ENCODE measurements around the gene PSIP1.
"Not testable (repeated sequence)": the region's sequence is repeated elsewhere in the genome, so short reads cannot be mapped to it uniquely, and the experiment has no call there.

Gene PSIP1

DNA sequence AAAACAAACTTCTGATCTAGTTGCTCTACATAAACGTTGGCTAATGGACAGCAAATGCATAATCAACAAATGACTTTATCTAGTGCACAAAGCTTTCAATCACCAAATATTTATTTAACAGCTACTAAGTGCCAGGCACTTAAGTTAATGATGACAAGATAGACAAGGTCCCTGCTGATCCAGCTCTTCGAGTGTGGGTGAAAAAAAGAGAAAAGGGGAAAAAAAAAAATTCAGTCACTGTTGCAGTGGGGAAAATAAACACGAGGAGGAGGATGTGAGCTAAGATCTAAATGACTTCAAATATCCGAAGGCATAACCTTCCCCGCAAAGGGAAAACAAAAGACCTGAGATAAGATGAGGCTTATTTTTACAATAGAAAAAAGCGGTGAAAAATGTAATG lies 9.6 kb downstream of the PSIP1 start:
- DNase-seq = no peak

DNA sequence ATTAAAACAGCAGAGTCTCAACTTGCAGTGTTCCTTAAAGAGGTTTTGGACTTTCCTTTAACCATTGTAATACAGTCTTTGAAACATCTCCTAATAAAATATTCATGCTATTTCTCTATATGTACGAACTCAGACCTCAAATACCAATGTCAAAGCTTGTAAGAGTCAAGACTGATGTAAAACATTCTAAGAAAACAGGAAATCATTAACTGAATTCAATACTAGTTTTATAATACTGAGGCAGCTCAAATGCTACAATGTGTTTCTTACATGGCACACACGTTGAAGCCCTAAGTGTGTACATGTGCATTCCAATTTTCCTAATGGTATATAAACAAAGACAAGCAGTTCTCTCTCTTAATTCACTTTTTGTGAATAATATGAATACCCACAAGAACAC lies 11.6 kb downstream of the PSIP1 start:
- no peak for DNase-seq

DNA sequence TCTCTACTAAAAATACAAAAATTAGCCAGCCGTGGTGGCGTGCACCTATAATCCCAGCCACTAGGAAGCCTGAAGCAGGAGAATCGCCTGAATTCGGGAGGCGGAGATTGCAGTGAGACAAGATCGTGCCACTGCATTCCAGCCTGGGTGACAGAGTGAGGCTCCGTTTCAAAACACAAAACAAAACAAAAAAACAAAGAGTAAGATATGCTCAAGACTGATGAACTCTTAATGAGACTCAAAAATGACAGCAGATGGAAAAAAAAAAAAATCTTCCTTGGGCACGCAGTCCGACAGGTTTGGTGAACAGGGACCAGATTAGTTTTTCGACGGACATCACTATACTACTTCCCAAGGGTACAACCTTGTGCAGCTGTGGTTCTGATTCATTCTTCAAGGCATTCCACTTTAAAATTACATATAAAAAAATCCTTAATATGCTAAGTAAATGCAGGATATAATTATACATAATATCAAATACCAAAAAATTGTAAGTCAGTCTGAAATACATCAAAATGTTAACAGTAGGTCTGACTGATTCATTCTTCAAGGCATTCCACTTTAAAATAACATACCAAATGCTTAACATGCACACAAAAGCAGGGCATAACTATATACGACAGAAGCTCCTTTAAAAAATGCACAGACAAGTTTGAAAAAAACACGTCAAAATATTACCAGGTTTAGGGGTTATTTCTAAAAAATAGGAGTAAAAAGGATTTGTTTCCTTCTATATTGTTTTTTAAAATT lies 12.3 kb downstream of the PSIP1 start:
- no peak for DNase-seq

DNA sequence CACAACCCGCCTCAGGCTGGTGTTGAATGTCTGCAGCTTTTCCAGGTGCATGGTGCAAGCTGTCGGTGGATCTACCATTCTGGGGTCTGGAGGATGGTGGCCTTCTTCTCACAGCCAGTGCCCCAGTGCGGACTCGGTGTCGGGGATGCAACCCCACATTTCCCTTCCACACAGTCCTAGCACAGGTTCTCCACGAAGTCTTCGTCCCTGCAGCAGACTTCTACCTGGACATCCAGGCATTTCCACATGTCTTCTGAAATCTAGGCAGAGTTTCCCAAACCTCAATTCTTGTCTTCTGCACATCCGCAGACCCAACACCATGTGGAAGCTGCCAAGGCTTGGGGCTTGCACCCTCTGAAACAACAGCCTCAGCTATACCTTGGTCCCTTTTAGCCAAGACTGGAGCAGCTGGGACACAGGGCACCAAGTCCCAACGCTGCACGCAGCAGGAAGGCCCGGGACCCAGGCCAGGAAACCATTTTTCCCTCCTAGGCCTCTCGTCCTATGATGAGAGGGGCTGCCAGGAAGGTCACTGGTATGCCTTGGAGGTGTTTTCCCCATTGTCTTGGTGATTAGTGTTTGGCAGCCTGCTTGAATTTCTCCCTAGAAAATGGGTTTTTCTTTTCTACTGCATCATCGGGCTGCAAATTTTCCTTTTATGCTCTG lies 18.2 kb downstream of the PSIP1 start:
- DNase-seq = no peak

DNA sequence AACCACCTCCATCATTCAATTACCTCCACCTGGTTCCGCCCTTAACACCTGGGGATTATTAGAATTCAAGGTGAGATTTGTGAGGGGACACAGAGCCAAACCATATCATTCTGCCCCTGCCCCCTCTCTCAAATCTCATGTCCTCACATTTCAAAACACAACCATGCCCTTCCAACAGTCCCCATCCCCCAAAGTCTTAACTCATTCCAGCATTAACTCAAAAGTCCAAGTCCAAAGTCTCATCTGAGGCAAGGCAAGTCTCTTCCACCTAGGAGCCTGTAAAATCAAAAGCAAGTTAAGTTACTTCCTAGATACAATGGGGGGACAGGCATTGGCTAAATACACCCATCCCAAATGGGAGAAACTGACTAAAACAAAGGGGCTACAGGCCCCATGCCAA lies 18.8 kb downstream of the PSIP1 start:
- DNase-seq = no peak

DNA sequence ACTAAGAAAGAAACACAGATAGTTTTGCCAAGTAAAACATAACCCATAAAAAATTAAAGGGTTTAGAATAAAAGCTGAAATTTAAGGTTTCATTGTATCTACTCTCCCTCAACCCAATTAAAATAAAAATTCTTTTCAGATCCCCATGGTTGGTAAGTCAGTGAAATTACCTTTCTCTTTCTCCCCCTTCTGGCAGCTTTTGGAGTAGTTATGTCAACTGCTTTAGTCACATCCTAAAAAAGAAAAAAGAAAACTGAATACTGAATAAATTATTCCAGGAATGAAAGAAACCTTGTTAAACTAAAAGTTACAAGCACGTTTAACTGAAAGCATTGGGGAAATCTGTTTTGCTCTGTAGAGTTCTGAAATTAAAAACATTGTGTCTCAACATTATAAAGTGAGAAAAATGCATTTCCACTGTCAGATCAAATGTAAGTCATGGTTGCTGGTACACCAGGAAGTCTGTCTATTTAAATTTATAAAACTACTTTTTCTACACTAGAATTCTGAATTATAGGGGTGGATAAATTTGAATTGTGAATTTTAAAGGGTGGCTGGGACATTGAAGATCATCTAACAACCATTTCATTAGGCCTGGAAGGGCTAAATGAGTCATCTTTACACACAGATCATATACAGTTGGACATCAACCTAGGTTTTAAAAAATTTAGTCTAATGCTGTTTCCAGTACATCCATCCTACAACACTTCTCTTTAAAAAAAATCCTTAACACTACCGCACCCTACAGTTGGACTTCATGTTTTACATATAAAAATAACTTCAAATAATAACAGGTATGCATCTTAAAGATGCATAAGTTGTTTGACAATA lies 24.7 kb downstream of the PSIP1 start:
- no peak for DNase-seq

DNA sequence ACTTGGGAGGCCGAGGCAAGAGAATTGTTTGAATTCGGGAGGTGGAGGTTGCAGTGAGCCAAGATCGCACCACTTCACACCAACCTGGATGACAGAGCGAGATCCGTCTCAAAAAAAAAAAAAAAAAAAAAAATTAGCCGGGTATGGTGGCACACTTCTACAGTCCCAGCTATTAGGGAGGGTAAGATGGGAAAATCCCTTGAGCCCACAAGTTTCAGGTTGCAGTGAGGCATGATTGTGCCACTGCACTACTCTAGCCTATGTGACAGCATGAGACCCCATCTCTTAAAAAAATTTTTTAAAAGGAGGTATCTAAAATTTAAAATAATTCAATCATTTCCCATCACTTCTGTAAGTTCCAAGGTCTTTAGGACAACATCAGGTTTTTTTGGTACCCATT lies 26.0 kb downstream of the PSIP1 start:
- DNase-seq = no peak

DNA sequence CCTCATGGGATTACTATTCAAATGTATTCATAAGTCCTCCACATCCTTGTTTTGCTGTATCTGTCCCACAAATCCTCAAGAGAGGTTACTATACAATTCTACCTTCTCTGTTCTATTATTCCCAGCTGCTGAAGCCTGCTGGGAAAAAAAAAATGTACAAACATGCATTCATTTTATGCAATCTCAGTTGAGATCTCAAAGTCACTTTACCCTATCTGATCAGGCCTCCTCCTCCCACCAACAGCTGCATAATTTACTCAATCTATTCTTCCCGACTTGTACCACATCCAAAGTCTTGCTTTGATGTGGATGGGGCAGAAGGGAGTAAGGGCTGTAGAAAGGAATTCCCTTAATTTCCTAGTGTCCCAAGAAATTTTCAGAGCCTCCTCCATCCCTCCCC lies 28.6 kb downstream of the PSIP1 start:
- DNase-seq = no peak

DNA sequence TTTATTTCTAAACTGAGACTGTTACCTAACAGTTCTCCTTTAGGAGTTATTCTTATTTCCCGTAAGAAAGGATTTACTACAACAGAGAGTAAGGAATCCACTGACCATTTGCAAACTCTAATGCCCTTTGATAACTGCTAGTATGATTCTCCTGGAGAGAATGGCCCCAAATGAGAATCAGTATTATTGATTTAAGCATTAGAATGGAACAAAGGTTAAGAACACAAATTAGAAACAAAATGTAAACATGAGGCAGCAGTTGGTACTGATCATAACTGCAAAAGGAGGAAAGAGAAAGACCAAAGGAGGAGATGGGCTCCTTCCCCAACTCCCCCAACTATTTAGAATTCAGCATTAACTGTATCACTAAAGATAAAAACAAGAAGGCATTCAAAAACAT lies 30.7 kb downstream of the PSIP1 start:
- DNase-seq = no peak

DNA sequence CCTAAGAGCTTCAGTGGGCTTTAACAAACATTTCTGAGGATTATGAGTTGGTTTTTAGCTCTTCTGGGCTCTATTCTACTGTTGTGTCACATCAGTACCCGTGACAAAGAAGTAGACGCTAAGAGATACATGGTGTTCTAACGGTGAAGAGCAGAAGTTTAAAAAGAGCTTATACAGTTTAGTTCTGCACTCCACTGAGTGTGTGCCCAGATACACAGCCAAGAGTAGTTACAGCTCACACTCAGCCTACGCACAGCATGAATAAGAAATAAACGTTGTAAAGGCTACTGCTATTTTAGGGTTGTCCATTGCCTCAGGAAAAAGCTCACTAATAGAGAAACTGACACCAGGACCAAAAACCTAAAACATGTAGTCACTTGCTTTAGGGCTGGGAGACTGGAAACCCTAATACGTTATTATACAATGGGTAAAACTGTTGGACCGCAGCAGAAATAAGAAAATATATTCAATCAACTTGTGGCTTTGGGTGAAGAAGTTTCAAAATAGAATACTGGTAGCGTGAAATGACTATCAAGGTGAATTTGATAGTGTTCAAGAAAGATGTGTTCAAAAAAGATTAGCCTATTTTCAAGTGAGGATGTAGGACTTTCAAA lies 34.7 kb downstream of the PSIP1 start:
- DNase-seq = no peak

DNA sequence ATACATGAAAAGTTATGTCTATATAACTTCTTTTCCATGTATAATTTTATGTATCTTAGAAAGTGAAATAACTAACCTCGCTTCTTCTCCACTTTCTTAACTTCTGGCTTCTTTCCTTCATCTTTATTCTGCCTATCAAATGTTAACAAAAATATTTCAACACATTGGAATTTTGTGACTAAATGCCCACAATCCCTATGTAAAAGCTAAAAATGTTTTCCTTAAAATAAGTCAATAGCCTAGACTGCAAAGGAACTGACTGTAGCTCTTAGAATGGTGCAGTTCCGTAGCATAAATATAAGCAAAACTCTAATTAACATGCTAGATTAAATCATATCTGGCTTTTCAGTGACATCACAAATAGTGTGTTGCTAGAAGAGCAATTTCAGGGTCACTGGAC lies 40.9 kb downstream of the PSIP1 start:
- DNase-seq = no peak

DNA sequence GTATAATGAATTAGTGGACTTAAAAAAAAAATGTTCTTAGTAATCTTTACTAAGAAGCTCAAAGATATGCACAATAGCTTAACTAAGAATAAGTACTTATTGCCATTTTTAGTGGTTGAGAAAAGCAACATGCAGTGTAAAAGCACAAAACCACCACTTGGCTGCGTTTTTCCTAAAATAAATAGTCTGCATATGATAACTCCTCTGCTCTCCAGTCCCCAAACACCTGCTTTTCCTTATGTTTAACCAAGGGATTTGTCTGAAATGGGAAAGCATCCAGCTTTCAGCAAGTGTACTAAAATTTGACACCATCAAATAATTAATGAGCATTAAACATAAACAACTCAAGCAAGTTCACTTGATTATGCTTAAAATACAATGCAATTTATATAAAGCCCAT lies 41.4 kb downstream of the PSIP1 start:
- no peak for DNase-seq

DNA sequence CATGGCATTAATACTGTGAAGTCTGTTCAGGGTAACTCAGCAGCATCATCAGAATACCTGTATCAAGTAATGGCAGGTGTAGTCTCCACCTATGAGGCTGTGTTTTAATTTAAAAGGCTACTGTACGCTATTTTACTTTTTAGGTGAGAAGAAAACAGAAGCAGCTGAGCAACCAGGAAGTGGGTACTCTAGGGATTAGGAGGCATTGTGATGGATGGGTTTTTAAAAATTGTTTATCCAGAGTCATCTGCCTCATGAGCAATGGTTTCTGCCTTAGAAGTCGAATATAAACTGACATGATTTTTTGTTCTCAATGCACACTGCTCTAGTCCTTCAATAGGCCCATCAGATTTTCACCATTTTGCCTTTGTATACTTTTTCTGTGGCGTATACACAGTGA lies 42.6 kb downstream of the PSIP1 start:
- no peak for DNase-seq

DNA sequence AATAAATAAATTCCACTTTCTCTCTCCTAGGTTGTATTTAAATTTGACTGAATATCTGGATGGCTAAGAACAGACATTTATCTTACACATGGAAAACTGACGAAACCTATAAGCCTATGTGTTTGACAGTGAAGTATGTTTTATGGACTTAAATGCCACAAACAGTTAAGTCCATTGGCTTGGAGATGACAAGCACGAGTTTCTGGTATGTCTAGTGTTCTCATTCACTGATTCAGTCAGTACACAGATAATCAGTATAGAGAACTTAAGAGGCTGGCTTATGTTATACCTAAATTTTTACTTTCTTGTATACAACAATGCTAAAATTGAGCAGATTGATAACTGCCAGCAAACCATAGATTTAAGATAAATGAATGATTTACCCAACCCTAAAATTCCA lies 49.2 kb downstream of the PSIP1 start:
- no peak for DNase-seq

DNA sequence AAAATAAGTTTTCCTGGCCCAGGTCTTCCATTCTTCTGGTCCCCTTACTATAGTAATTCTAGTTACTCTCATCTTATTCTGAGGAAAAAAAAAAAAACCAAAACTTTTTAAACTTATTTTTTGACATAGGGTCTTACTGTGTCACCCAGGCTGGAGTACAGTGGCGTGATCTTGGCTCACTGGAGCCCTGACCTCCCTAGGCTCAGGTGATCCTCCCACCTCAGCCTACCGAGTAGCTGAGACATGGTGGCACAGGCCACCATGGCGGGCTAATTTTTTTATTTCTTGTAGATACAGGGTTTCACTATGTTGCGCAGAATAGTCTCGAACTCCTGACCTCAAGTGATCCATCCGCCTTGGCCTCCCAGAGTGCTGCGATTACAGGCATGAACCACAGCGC lies 49.7 kb downstream of the PSIP1 start:
- DNase-seq = no peak

DNA sequence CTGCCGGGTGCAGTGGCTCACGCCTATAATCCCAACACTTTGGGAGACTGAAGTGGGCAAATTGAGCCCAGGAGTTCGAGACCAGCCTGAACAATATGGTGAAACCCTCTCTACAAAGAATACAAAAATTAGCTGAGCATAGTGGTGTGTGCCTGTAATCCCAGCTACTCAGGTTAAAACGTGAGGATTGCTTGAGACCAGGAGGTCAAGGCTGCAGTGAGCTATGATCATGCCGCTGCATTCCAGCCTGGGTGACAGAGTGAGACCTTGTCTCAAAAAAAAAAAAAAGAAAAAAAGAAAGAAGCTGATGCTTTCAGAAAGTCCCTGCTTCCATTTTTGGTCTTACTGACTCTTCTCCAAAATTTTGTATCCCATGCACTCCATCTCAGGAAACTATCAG lies 56.8 kb downstream of the PSIP1 start:
- DNase-seq = no peak

DNA sequence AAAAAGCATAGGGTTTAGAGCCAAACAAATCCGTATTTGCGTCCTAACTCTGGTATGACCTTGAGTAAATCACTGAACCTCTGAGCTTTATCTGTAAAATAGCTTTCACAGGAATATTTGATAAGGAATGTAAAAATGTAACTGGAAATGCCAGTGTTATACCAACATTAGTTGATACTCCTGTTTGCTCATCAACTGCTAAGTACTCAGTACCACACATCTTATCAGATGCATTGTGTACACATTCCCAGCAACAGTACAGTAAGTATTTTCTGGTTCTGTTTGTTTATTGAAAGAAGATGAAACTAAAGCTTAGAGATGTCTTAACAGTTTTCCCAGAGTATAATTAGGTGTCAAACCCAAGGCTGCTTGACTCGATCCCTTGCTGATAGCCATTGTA lies 66.6 kb downstream of the PSIP1 start:
- no peak for DNase-seq

DNA sequence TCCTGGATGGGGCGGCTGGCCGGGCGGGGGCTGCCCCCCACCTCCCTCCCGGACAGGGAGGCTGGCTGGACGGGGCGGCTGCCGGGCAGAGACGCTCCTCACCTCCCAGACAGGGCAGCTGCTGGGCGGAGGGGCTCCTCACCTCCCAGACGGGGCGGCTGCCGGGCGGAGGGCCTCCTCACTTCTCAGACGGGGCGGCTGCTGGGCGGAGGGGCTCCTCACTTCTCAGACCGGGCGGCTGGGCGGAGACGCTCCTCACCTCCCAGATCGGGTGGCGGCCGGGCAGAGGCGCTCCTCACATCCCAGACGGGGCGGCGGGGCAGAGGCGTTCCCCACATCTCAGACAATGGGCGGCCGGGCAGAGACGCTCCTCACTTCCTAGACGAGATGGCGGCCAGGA lies 68.5 kb downstream of the PSIP1 start:
- DNase-seq = not testable (repeated sequence)

DNA sequence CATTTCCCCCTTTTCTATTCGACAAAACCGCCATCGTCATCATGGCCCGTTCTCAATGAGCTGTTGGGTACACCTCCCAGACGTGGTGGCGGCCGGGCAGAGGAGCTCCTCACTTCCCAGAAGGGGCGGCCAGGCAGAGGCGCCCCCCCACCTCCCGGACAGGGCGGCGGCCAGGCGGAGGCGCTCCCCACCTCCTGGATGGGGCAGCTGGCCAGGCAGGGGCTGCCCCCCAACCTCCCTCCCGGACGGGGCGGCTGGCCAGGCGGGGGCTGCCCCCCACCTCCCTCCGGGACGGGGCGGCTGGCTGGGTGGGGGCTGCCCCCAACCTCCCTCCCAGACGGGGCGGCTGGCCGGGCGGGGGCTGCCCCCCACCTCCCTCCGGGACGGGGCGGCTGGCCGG lies 68.9 kb downstream of the PSIP1 start:
- not testable (repeated sequence) for DNase-seq

DNA sequence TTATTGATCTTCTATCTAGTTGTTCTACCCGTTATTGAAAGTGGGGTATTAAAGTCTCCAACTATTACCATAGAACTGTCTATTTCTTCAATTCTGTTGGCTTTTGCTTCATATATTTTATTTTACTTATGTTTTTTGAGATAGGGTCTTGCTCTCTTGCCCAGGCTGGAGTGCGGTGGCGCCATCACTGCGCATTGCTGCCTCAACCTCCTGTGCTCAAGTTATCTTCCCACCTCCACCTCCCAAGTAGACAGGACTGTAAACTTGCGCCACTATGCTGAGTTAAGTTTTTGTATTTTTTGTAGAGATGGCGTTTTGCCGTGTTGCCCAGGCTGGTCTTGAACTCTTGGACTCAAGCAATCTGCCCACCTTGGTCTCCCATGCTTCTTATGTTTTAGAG lies 71.9 kb downstream of the PSIP1 start:
- DNase-seq = no peak

DNA sequence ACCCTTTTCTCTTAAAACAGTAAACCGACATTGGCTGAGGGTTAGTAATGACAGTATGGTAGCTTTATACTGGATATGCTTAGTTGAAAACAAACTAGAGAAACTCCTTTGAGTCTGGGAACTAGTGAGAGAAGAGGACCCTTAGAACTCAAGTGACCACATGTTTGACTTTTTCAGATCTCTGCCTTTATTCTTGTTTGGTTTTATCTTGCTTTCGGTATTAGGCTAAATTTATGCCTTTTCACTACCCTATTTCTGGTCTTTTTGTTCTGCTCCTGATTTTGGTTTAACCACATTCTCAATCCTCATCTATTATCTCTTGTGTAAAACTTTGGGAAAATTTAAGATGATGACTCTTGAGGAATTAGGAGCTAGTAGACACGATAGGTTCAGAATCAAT lies 77.1 kb downstream of the PSIP1 start:
- DNase-seq = no peak

DNA sequence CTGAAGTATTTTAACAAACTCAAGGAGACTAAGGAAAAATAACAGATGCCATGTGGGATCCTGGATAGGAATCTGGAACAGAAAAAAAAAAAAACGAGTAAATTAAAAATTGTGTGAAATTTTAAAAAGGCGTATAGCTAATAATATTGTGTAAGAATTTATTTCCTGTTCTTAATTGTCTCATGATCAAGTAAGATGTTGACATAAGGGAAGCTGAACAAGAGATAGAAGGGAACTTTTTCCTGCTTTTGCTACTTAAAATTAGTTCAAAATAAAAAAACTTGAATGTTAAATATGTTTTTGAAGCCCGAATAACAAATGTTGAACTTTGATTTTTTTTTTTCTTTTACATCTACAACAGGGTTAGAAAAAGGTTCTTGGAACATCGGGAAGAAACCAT lies 77.6 kb downstream of the PSIP1 start:
- DNase-seq = no peak

All from stimulated activated CD4-positive, alpha-beta T cell treated with anti-CD3 and anti-CD28 coated beads, Interleukin-2, amount 100 ng/mL, for 24 hours (primary cell).